OCI-LY1 (cell line): ENCODE measurements around the gene CDKAL1.

Experiments
- H2AFZ ChIP-seq: fragments of 200-600 bp; sonication (generic), shearing (Covaris generic); 2 replicates; pipeline ENCODE4 v1.6.0; 2014; ENCODE audit warnings: antibody characterized with exemption, mild to moderate bottlenecking, low read length
- H3F3A ChIP-seq: fragments of 200-600 bp; sonication (generic), shearing (Covaris generic); 2 replicates; pipeline ENCODE4 v1.6.0; 2014; ENCODE audit warnings: mild to moderate bottlenecking, antibody characterized with exemption, low read length, moderate library complexity; ENCODE audit not compliant: insufficient read depth
- H3K27ac ChIP-seq: fragments of 200-600 bp; sonication (generic); 2 replicates; pipeline ENCODE4 v1.5.1; 2014; ENCODE audit warnings: low read length, mixed run types, mild to moderate bottlenecking, low read depth; ENCODE audit not compliant: poor library complexity, severe bottlenecking
- H3K27me3 ChIP-seq: fragments of 200-600 bp; sonication (generic); 2 replicates; pipeline ENCODE4 v1.6.0; 2014; ENCODE audit warnings: antibody characterized with exemption, mild to moderate bottlenecking, low read length, moderate library complexity; ENCODE audit not compliant: insufficient read depth
- H3K36me3 ChIP-seq: fragments of 200-600 bp; sonication (generic); 2 replicates; pipeline ENCODE4 v1.6.1; 2014; ENCODE audit warnings: mild to moderate bottlenecking, antibody characterized with exemption, low read length, moderate library complexity, mixed read lengths; ENCODE audit not compliant: insufficient read depth
- H3K4me1 ChIP-seq: fragments of 200-600 bp; sonication (generic); 2 replicates; pipeline ENCODE4 v1.5.1; 2014; ENCODE audit warnings: mild to moderate bottlenecking, low read length, moderate library complexity; ENCODE audit not compliant: insufficient read depth, severe bottlenecking
- H3K4me2 ChIP-seq: fragments of 200-600 bp; sonication (generic), shearing (Covaris generic); 2 replicates; pipeline ENCODE4 v1.6.1; 2014; ENCODE audit warnings: low read length
- H3K4me3 ChIP-seq: fragments of 200-600 bp; sonication (generic); 2 replicates; pipeline ENCODE4 v1.5.1; 2014; ENCODE audit warnings: low read length, low read depth, mild to moderate bottlenecking, mixed read lengths; ENCODE audit not compliant: poor library complexity, severe bottlenecking
- H3K79me2 ChIP-seq: fragments of 200-600 bp; shearing (Covaris generic); 2 replicates; pipeline ENCODE4 v1.6.1; 2016; ENCODE audit warnings: mixed run types, low read length, mixed read lengths; ENCODE audit not compliant: insufficient read depth
- H3K9ac ChIP-seq: fragments of 200-600 bp; sonication (generic), shearing (Covaris generic); 2 replicates; pipeline ENCODE4 v1.6.1; 2014; ENCODE audit warnings: mild to moderate bottlenecking, low read length, mixed read lengths
- H3K9me2 ChIP-seq: fragments of 200-600 bp; sonication (generic), shearing (Covaris generic); 2 replicates; pipeline ENCODE4 v1.6.1; 2014; ENCODE audit warnings: low read depth, mild to moderate bottlenecking, low read length, mixed read lengths
- H3K9me3 ChIP-seq: fragments of 200-600 bp; shearing (Covaris generic); 2 replicates; pipeline ENCODE4 v1.6.1; 2014; ENCODE audit warnings: low read length, mixed read lengths
- H4K20me1 ChIP-seq: fragments of 200-600 bp; sonication (generic), shearing (Covaris generic); 2 replicates; pipeline ENCODE4 v1.6.0; 2016; ENCODE audit warnings: mild to moderate bottlenecking, low read length; ENCODE audit not compliant: insufficient read depth
- EZH2 ChIP-seq: fragments of 200-600 bp; sonication (generic), shearing (Covaris generic); IDR thresholded peaks from 2 replicates; pipeline ENCODE4 v1.8.0; 2017; ENCODE audit warnings: borderline replicate concordance, mixed run types, mild to moderate bottlenecking, antibody characterized with exemption, low read length, moderate library complexity, mixed read lengths
- TF ChIP-seq, protein P1 (sequence below): fragments of 200-600 bp; sonication (generic), shearing (Covaris generic); IDR thresholded peaks from 2 replicates; pipeline ENCODE4 v1.5.1; 2017; ENCODE audit warnings: mild to moderate bottlenecking, antibody characterized with exemption, low read length, moderate library complexity, mixed read lengths

Gene CDKAL1

DNA sequence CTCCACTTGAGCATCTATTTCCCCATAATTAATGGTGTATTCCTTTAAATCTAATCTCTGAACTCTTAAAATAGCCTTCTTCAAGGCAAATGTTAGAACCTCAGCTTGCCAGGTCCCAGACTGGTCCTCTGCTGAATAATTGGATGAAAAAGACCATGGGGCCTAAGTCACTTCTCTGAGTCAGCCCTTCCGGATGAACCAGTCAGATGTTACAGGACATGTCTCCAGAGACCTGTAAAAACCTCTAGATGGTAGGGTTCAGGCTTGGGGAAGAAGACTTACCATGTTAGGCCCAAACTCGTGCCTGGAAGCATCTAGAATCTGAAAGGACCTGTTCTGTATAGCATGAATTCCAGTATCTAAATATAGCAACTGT lies 97.3 kb downstream of the CDKAL1 start:
- Histone ChIP-seq H3K4me1 (peaks cover 7% of the 10 kb centered on the region), H3K36me3 (0 out of 2 replicates have a peak, but pooled peaks cover 3% of the 10 kb centered on the region), H3K4me3 (no peak overlapping the region), H3K27me3 (no peaks in the 10 kb centered on the region), H3K79me2 (no peaks in the 10 kb centered on the region), H3K27ac (no peak overlapping the region), H3K9me3 (no peaks in the 10 kb centered on the region), H3F3A (no peaks in the 10 kb centered on the region), H3K4me2 (no peak overlapping the region), H2AFZ (no peak overlapping the region), H3K9me2 (no peaks in the 10 kb centered on the region), H4K20me1 (no peaks in the 10 kb centered on the region), H3K9ac (no peak overlapping the region)
- TF ChIP-seq, protein P1, sequence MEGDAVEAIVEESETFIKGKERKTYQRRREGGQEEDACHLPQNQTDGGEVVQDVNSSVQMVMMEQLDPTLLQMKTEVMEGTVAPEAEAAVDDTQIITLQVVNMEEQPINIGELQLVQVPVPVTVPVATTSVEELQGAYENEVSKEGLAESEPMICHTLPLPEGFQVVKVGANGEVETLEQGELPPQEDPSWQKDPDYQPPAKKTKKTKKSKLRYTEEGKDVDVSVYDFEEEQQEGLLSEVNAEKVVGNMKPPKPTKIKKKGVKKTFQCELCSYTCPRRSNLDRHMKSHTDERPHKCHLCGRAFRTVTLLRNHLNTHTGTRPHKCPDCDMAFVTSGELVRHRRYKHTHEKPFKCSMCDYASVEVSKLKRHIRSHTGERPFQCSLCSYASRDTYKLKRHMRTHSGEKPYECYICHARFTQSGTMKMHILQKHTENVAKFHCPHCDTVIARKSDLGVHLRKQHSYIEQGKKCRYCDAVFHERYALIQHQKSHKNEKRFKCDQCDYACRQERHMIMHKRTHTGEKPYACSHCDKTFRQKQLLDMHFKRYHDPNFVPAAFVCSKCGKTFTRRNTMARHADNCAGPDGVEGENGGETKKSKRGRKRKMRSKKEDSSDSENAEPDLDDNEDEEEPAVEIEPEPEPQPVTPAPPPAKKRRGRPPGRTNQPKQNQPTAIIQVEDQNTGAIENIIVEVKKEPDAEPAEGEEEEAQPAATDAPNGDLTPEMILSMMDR: no peak
- no peak for TF ChIP-seq EZH2

DNA sequence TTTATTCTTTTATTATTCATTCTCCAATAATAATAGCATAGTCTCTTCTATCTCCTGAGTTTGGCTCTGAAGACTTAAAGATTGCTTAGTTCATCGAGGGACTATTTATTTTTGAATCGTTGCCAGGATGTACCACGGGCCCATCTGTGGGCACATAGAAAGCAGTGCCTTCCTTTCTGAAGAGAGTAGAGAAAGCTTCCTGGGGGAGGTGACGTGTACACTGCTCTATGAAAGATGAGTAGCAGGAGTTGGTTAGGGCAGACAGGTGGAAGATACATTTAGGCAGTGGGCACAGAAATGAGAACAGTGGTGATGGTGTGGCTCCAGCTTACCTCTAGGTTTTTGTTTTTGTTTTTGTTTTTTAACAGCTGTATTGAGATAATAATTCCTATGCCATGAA lies 98.4 kb downstream of the CDKAL1 start:
- no peak for TF ChIP-seq EZH2
- TF ChIP-seq, protein P1: no peak
- Histone ChIP-seq H3K27me3 (no peaks in the 10 kb centered on the region), H3K4me3 (no peak overlapping the region), H3K9me2 (no peaks in the 10 kb centered on the region), H3K4me2 (no peak overlapping the region), H3K4me1 (peaks cover 7% of the 10 kb centered on the region), H3F3A (no peaks in the 10 kb centered on the region), H3K9ac (no peak overlapping the region), H2AFZ (no peak overlapping the region), H3K79me2 (no peaks in the 10 kb centered on the region), H3K27ac (no peak overlapping the region), H4K20me1 (no peaks in the 10 kb centered on the region), H3K36me3 (0 out of 2 replicates have a peak, but pooled peaks cover 3% of the 10 kb centered on the region), H3K9me3 (no peaks in the 10 kb centered on the region)

DNA sequence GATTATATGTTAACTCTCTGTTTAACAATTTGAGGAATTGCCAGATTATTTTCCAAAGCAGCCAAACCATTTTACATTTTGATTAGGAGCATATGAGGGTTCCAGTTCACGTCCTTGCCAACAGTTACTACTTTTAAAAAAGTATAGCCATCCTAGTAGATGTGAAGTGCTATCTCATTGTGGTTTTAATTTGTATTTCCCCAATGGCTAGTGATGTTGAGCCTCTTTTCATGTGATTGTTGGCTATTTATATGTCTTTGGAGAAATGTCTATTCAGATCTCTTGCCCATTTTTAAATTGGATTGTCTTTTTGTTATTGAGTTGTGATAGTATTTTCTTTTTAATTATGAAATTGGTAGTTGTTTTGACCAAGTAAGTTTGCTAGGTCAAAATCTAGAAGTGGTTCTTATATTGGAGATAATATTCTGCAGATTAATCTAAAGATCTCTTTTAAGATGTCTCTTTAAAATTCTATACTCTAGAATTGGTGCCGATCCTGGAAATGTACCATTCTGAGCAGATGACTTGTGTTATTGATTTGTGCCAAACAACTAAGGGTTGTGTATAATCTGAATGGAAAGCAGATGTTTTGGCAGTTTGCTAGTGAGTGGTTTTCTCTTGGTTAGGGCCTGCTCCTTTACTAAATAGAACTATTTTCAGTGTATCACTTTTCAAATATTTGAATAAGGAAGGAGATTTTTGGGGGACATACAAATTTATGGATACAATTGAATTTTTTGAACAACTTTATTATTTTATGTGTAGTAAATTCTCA lies 99.5 kb downstream of the CDKAL1 start:
- Histone ChIP-seq H3K36me3 (0 out of 2 replicates have a peak, but pooled peaks cover 3% of the 10 kb centered on the region), H3K27me3 (no peaks in the 10 kb centered on the region), H3K4me1 (peaks cover 7% of the 10 kb centered on the region), H3K4me3 (no peak overlapping the region), H3K79me2 (no peaks in the 10 kb centered on the region), H3F3A (no peaks in the 10 kb centered on the region), H2AFZ (no peak overlapping the region), H4K20me1 (no peaks in the 10 kb centered on the region), H3K4me2 (no peak overlapping the region), H3K9me3 (no peaks in the 10 kb centered on the region), H3K9ac (no peak overlapping the region), H3K9me2 (no peaks in the 10 kb centered on the region), H3K27ac (no peak overlapping the region)
- TF ChIP-seq, protein P1: no peak
- TF ChIP-seq EZH2: no peak
